ENCODE results near the gene GULP1. TPM values are rescaled to one million over a fixed set of nuclear protein-coding genes. Genes with fewer than 3 reads are reported as not detected.

GULP1 gene
- total RNA-seq, 1 donor from 2014 or later, result 95.5 TPM

GRCh38 chr2:188607501-188607900, 315.8 kb downstream of the GULP1 start:
- TF ChIP-seq CTCF (IDR thresholded peaks at IDR 0.05; ENCODE audit: insufficient read depth, low read length, poor library complexity, severe bottlenecking), result no peak
- H3K36me3 ChIP-seq (ENCODE audit: control insufficient read depth, insufficient read depth, low read length), result no peaks in the 10 kb centered on the region
- peak; percentile 12 for DNase-seq (ENCODE audit: low read depth)
- no peaks in the 10 kb centered on the region for H3K27me3 ChIP-seq (ENCODE audit: control insufficient read depth, insufficient read depth, low read length)
- no peak overlapping the region for H3K4me3 ChIP-seq (ENCODE audit: low read depth, low read length)

- Histone ChIP-seq H3K4me3 (ENCODE audit: low read depth, low read length) (no peak overlapping the region), H3K27me3 (ENCODE audit: control insufficient read depth, insufficient read depth, low read length) (no peaks in the 10 kb centered on the region), H3K36me3 (ENCODE audit: control insufficient read depth, insufficient read depth, low read length) (no peaks in the 10 kb centered on the region)
- no peak for DNase-seq (ENCODE audit: low read depth)
- no peak for TF ChIP-seq CTCF (IDR thresholded peaks at IDR 0.05; ENCODE audit: insufficient read depth, low read length, poor library complexity, severe bottlenecking)
Observed at GRCh38 chr2:188609321-188610049, 317.8 kb downstream of the GULP1 start.

DNA sequence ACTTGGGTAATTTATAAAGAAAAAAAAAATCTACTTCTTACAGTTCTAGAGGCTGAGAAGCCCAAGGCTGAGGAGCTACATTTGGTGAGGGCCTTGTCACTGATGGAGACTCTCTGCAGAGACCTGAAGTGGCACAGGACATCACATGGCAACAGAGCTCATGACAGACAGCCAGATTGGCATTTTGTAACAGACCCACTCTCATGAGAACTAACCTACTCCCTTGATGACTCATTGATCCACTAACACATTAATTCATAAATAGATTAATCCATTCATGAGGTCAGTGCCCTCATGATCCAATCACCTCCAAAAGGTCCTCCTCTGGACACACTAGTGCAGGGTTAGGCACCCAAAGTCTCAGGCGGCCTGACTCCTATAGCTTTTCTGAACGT, 318.4 kb downstream of the GULP1 start:
- TF ChIP-seq CTCF (IDR thresholded peaks at IDR 0.05; ENCODE audit: insufficient read depth, low read length, poor library complexity, severe bottlenecking), result no peak
- H3K36me3 ChIP-seq (ENCODE audit: control insufficient read depth, insufficient read depth, low read length), result no peaks in the 10 kb centered on the region
- H3K4me3 ChIP-seq (ENCODE audit: low read depth, low read length), result no peak overlapping the region
- no peak for DNase-seq (ENCODE audit: low read depth)
- H3K27me3 ChIP-seq (ENCODE audit: control insufficient read depth, insufficient read depth, low read length), result no peaks in the 10 kb centered on the region

- Histone ChIP-seq H3K36me3 (ENCODE audit: control insufficient read depth, insufficient read depth, low read length) (no peaks in the 10 kb centered on the region), H3K27me3 (ENCODE audit: control insufficient read depth, insufficient read depth, low read length) (no peaks in the 10 kb centered on the region), H3K4me3 (ENCODE audit: low read depth, low read length) (no peak overlapping the region)
- no peak for TF ChIP-seq CTCF (IDR thresholded peaks at IDR 0.05; ENCODE audit: insufficient read depth, low read length, poor library complexity, severe bottlenecking)
- DNase-seq (ENCODE audit: low read depth), result no peak
Observed at GRCh38 chr2:188610827-188611226, 319.2 kb downstream of the GULP1 start.

DNA sequence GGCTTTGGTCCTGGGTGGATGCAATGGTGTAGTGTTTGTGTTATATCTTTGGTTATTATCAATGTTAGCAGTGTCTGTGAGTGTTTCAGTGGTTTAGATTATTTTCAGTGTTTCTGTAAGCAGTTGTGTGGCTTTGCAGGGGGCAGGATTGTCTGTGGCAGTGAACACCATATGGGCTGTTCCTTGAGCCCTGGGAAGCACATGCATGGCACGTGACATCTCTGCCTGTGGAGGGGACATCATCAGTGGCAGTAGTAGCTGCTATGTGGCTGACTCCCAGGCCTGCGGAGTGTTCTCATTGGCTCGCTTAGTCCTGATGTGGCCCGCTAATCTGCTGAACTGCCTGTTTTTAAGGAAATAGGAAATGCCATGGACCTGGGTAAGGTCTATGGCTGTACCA, 327.5 kb downstream of the GULP1 start:
- H3K4me3 ChIP-seq (ENCODE audit: low read depth, low read length), result no peak overlapping the region
- H3K36me3 ChIP-seq (ENCODE audit: control insufficient read depth, insufficient read depth, low read length), result no peaks in the 10 kb centered on the region
- no peak for DNase-seq (ENCODE audit: low read depth)
- H3K27me3 ChIP-seq (ENCODE audit: control insufficient read depth, insufficient read depth, low read length), result no peaks in the 10 kb centered on the region
- TF ChIP-seq CTCF (IDR thresholded peaks at IDR 0.05; ENCODE audit: insufficient read depth, low read length, poor library complexity, severe bottlenecking), result no peak

DNA sequence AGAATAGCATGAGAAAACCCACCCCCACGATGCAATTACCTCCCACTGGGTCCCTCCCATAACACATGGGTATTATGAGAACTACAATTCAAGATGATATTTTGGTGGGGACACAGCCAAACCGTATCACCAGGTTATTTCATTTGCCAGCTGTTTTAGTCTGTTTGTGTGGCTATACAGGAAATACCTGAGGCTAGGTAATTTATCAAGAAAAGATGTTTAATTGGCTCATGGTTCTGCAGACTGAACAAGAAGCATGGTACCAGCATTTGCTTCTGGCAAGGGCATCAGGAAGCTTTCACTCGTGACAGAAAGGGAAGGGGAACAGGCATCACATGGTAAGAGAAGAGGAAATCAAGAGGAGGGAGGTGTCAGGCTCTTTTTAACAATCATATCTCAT, 329.2 kb downstream of the GULP1 start:
- TF ChIP-seq CTCF (IDR thresholded peaks at IDR 0.05; ENCODE audit: insufficient read depth, low read length, poor library complexity, severe bottlenecking), result no peak
- H3K27me3 ChIP-seq (ENCODE audit: control insufficient read depth, insufficient read depth, low read length), result no peaks in the 10 kb centered on the region
- DNase-seq (ENCODE audit: low read depth), result no peak

More for the DNA sequence above, 329.2 kb downstream of the GULP1 start:
- no peak overlapping the region for H3K4me3 ChIP-seq (ENCODE audit: low read depth, low read length)
- H3K36me3 ChIP-seq (ENCODE audit: control insufficient read depth, insufficient read depth, low read length), result no peaks in the 10 kb centered on the region

All from kidney epithelial cell (primary cell).